NCI-H187 treated with DMSO at 0.1 percent for 48 hours (cell line): ENCODE results near the gene DPYSL4.

Experiments used
- DNase-seq: peaks from one replicate; lab custom pipeline; 2025; lab: John Stamatoyannopoulos, UW

The DPYSL4 gene

DNA sequence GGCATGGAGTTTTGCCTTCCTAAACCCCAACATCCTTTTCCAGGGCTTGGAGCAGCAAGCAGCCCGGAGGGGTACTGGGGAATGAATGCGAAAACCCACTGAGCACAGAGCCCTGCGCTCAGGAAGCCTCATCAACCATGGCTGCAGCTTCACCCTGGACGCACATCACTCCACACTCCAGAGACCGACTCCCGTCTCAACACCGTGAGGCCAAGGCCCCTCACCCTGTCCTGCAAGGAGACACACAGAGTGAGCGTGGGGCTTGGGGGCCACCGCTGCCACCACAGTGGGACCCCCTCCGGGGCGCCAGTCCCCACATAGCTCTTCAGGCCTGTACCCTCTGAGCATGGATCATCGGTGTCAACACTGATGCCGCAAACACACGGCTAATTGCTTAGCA lies 41.9 kb downstream of the DPYSL4 start:
- no peak for DNase-seq

DNA sequence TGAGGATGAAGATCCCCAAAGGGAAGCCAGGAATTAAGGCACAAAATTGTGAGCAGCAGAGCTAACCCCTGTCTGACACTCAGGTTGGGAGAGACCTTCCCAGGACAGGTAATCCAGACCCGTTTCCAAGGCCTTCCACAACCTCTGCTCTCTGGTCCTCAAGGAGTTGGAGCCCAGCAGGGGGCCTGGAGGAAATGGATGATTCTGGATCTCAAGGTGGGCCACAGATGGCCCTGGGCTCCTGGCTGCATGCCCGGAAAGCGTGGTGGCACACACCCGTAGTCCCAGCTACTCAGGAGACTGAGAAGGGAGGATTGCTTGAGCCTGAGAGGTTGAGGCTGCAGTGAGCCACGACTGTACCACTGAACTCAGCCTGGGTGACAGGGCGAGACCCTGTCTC lies 42.3 kb downstream of the DPYSL4 start:
- DNase-seq = no peak

GRCh38 chr10:132229834-132230556 lies 43.2 kb downstream of the DPYSL4 start:
- no peak for DNase-seq

DNA sequence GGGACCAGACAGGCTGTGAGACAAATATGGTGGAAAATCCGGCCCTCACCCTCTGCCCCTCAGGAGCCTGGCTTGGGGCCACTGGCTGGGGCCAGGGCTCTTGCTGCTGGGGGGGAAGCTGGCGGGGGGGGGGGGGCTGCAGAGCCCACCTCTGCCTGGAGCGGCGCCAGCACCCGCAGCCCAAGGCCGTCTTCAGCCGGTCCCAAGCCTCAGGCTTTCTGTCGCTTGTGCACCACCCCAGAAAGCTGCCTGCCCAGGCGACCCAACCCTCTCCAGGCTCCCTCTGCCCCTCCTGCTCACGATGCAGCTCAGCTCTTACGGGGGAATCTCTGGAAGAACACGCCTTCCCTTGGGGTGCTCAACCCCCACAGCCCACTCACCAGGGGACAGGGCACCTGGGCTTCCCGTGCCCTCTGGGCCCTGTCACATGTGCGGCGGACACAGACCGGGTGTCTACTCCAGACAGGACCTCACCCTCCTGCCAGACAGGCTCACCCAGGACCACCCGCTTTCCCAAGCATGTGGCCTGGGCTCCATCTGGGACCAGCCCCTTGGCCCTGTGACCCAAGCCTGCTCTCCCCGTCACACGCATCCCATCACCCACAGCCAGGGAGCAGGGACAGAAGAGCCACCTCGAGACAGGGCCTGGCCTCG lies 43.9 kb downstream of the DPYSL4 start:
- no peak for DNase-seq

- no peak for DNase-seq
Observed at GRCh38 chr10:132231656-132232022, 44.9 kb downstream of the DPYSL4 start.

GRCh38 chr10:132232023-132232951 lies 45.5 kb downstream of the DPYSL4 start:
- peak; percentile 29 for DNase-seq

DNA sequence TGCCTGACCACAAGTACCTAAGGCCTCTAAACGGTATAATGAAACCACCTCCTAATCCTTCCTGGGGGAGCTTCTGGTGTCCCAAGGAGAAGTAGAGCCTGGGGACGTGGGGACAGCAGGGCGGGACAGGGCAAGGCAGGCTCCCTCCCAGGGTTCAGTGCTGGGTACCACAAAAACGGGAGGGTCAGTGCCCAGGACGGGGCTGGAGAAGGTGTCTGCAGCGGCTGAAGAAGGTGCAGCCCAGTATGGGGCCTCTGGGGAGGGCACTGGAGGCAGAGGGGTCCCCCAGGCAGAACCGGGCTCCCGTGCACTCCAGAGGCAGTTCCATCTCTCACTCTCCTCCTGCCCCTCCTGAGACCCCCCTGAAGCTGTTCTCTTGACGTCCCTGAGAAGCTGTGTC lies 46.2 kb downstream of the DPYSL4 start:
- no peak for DNase-seq

DNA sequence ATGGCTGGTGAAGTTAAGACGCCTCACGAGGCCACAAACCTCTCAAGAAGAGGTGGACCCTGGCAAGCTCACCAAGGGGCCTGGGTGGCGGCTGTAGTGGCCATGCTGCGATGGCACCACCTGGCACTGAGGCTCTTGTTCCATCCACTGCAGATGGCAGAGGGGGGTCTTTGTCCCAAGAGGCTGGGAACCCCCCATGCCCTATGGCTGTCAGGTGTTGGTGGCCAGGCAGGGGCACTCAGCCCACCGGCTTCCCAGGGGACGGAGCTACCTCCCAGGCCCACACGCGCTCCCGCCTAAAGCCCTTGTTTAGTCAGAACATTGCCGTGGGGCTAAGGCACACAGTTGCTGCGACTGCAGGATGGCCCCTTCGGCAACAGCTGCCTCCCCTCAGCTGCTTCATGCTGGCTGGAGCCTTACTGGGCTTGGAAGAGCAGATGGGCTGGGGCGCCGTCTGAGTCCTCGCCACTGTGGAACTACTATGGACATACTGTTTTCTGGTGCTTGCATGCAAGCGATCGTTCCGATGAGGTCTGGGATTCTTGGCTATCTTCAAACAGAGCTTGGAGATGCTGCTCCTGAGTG lies 46.8 kb downstream of the DPYSL4 start:
- DNase-seq = no peak

GRCh38 chr10:132234860-132235259 lies 48.1 kb downstream of the DPYSL4 start:
- DNase-seq = no peak

DNA sequence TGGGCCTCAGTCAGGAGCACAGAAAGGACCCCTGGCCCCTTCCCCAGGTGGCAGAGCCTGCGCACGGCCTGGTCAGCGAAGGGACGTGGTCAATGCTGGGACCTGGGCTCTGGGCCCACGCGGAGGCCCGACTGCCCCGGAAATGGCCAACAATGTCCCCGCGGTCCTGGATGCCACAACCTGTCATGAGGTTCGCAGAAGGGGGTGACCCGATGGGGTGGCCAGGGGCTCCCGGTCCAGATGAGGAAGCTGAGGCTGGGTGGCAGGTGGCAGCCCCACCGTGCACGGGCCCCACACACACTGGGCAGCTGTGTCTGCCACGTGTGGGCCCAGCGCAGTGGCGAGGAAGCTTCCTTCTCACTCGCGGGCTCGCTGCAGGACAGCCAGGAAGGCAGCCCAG lies 49.4 kb downstream of the DPYSL4 start:
- no peak for DNase-seq

GRCh38 chr10:132236881-132237280 lies 50.1 kb downstream of the DPYSL4 start:
- DNase-seq = no peak

GRCh38 chr10:132237396-132237795 lies 50.6 kb downstream of the DPYSL4 start:
- no peak for DNase-seq

GRCh38 chr10:132237871-132238270 lies 51.1 kb downstream of the DPYSL4 start:
- DNase-seq = no peak

DNA sequence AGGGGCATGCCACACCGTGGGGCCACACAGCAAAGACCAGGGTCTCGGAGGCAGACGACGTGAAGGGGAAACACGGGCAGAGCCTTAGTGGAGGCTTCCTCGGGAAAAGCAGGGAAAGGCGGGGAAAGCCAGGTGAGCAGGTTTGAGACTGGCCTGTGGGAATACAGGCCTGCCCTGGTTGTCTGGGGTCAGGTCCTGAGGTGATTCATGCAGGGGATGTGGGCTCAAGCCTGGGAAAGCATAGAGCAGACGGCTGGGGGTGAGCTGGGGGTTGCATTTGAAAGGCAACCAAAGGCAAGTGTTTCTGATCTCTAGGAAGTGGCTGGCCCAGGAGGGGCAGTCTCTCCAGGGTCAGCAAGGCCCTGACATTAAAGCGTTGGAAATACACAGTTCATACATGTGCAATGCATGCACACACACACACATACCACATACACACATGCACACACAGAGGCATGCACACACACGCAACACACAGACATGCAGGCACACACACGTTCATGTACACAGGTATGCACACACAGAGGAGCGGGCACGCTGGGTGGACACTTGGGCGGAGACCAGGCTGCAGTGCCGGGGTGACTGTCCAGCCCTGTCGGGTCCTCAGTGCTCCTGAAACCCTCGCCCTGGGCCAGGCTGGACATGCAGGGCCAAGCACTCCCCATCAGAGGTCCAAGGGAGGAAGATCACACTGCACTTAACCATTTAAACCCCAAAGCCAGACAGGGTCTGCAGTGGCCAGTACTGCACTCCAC lies 51.8 kb downstream of the DPYSL4 start:
- no peak for DNase-seq

GRCh38 chr10:132239126-132240031 lies 52.6 kb downstream of the DPYSL4 start:
- no peak for DNase-seq

GRCh38 chr10:132240156-132240555 lies 53.4 kb downstream of the DPYSL4 start:
- DNase-seq = no peak

DNA sequence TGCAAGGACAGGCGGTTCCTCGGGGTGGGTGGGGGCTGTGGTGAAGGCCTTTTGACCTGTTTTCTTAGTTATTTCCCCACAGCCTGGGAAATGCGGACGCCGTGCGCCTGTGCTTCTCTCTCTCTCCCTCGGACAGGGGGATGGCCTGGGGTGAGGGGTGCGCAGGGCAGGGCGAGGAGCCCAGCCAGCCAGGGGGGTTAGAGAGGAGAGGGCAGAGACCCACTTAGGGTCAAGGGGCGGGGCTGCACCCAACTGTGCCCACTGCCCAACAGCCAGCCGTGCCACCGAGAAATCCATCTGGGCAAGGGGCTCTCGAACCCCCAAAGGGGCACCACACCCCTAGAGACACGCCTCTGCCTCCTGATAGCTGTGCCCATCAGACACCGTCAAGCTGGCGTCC lies 53.8 kb downstream of the DPYSL4 start:
- DNase-seq = no peak

GRCh38 chr10:132241086-132241485 lies 54.3 kb downstream of the DPYSL4 start:
- no peak for DNase-seq

- no peak for DNase-seq
Observed at GRCh38 chr10:132241496-132241895, 54.7 kb downstream of the DPYSL4 start.

DNA sequence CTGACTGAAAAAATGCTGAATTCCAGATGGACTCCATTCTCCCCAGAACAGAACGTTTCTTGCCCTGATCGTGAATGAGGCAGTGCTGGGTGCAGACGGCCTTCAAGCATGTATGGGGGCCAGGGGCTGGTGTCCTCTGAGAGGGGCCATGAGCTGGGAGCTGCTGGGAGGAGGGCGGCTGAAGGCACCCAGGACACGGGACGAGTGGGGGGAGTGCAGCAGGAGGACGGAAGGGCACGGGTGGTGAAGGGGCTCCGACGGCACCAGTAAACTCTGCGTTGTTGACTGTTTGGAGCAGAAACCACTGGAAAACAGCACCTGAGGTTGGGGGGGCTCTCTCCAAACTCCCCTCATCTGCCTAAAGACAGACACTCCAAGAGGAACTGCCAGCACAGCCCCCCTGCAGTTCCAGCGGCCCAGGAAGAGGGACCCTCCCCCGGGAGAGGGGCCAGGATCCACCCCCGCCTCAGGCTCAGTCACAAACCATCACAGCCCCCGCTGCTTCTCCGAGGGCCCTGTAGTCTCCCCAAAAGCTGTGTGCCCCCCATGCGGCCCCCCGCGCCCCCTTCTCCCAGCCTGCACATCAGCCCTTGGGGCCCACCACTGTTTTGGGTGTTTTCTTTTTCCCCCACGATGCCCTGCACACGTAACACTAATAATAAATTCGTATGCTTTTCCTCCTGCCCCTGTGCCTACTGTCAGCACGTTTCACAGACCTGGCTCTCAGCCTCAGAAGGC lies 55.5 kb downstream of the DPYSL4 start:
- no peak for DNase-seq
